H1 (cell line): ENCODE measurements around the gene NDUFA13. TPM values are rescaled to one million over a fixed set of nuclear protein-coding genes. Genes with fewer than 3 reads are reported as not detected.

Source experiments
- CTCF ChIA-PET: fragments of 300-600 bp; sonication (Branson Sonifier 250); formaldehyde crosslinking; loops from one replicate; lab custom pipeline; 2021; ENCODE audit not compliant: partially characterized antibody; lab: Charles Lee
- POLR2A ChIA-PET: fragments of 300-600 bp; sonication (Branson Sonifier 250); formaldehyde crosslinking; loops from one replicate; lab custom pipeline; 2021; ENCODE audit warnings: inconsistent platforms; ENCODE audit not compliant: partially characterized antibody; lab: Charles Lee
- DNase-seq, 2 experiments: peaks; one replicate each; pipeline versions ENCODE4 v3.0.0 to v3.0.0-alpha.2; 2010 to 2022; ENCODE audit warnings: low spot score in 2 of 2, low read depth in 1 of 2, mixed read lengths in 1 of 2
- FAIRE-seq: peaks from 2 replicates; lab custom pipeline; 2011; peaks lifted over from hg19 to GRCh38; lab: Jason Lieb, UNC
- H2AFZ ChIP-seq: 2 replicates; pipeline ENCODE4 v1.8.1; 2012; ENCODE audit warnings: low read length, inconsistent platforms
- H2AK5ac ChIP-seq: 2 replicates; pipeline ENCODE4 v1.6.1; 2013; ENCODE audit warnings: low read depth, low read length
- H2BK120ac ChIP-seq: replicated peaks from 2 replicates; pipeline ENCODE3; 2013; ENCODE audit warnings: low read depth, low read length, inconsistent platforms
- H2BK12ac ChIP-seq: 2 replicates; pipeline ENCODE4 v1.6.1; 2013; ENCODE audit warnings: low read depth, low read length
- H2BK15ac ChIP-seq: 2 replicates; pipeline ENCODE4 v1.6.1; 2013; ENCODE audit warnings: low read length
- H2BK20ac ChIP-seq: 2 replicates; pipeline ENCODE4 v1.6.1; 2013; ENCODE audit warnings: low read length
- H2BK5ac ChIP-seq: 2 replicates; pipeline ENCODE4 v1.6.1; 2013; ENCODE audit warnings: low read depth, low read length
- H3K14ac ChIP-seq: 2 replicates; pipeline ENCODE4 v1.6.1; 2013; ENCODE audit warnings: inconsistent platforms; ENCODE audit not compliant: insufficient read length
- H3K18ac ChIP-seq: 2 replicates; pipeline ENCODE4 v1.6.1; 2013; ENCODE audit warnings: low read length; ENCODE audit errors: extremely low read depth
- H3K23ac ChIP-seq: 2 replicates; pipeline ENCODE4 v1.6.1; 2013; ENCODE audit warnings: inconsistent platforms; ENCODE audit not compliant: insufficient read length
- H3K23me2 ChIP-seq: 2 replicates; pipeline ENCODE4 v1.6.1; 2013; ENCODE audit warnings: low read depth, low read length
- H3K27ac ChIP-seq: 2 replicates; pipeline ENCODE4 v1.6.1; 2011; ENCODE audit warnings: low read depth, low read length, inconsistent platforms
- H3K27me3 ChIP-seq, 4 experiments: replicated peaks in 1 of 4; 1 replicate in 1 of 4; 2 replicates in 3 of 4; pipeline versions ENCODE4 v1.6.1 to v1.8.1; 2011 to 2013; ENCODE audit warnings: low read length in 3 of 4, mild to moderate bottlenecking in 3 of 4, inconsistent platforms in 2 of 4, mixed read lengths in 2 of 4, moderate library complexity in 1 of 4; ENCODE audit not compliant: control insufficient read depth in 3 of 4, insufficient read depth in 3 of 4; ENCODE audit errors: extremely low read depth in 1 of 4
- H3K36me3 ChIP-seq, 4 experiments: 2 replicates each; pipeline versions ENCODE4 v1.6.1 to v1.8.1; 2011 to 2013; ENCODE audit warnings: mild to moderate bottlenecking in 4 of 4, low read length in 3 of 4, moderate library complexity in 2 of 4, control low read depth in 1 of 4, inconsistent platforms in 1 of 4; ENCODE audit not compliant: insufficient read depth in 4 of 4, control insufficient read depth in 2 of 4
- H3K4ac ChIP-seq: replicated peaks from 2 replicates; pipeline ENCODE3; 2013; ENCODE audit warnings: low read length, low read depth, mixed read lengths, inconsistent platforms; ENCODE audit not compliant: insufficient read length
- H3K4me1 ChIP-seq, 4 experiments: replicated peaks in 1 of 4; 1 replicate in 1 of 4; 2 replicates in 3 of 4; pipeline versions ENCODE4 v1.6.1 to v1.8.1; 2011 to 2013; ENCODE audit warnings: low read length in 3 of 4, inconsistent platforms in 2 of 4, mixed read lengths in 1 of 4; ENCODE audit not compliant: insufficient read depth in 4 of 4, control insufficient read depth in 3 of 4
- H3K4me2 ChIP-seq, 2 experiments: 2 replicates each; pipeline versions ENCODE4 v1.6.1 to v1.8.1; 2011 to 2013; ENCODE audit warnings: low read depth in 2 of 2, low read length in 2 of 2, control low read depth in 1 of 2, inconsistent platforms in 1 of 2, mild to moderate bottlenecking in 1 of 2; ENCODE audit not compliant: insufficient read depth in 1 of 2
- H3K4me3 ChIP-seq, 4 experiments: fragments of 200-600, 300-600 bp in 1 of 4; sonication (generic), shearing (Covaris generic), sonication (Bioruptor Twin) in 1 of 4; 2 replicates each; pipeline versions ENCODE4 v1.5.1 to v1.8.1; 2011 to 2016; ENCODE audit warnings: low read length in 4 of 4, low read depth in 3 of 4, control low read depth in 2 of 4, inconsistent platforms in 2 of 4, mild to moderate bottlenecking in 2 of 4, mixed read lengths in 1 of 4, moderate library complexity in 1 of 4; ENCODE audit not compliant: insufficient read depth in 2 of 4; ENCODE audit errors: extremely low read depth in 1 of 4
- H3K56ac ChIP-seq: replicated peaks from 2 replicates; pipeline ENCODE3; 2013; ENCODE audit warnings: low read depth, mild to moderate bottlenecking, mixed read lengths, low read length, inconsistent platforms; ENCODE audit not compliant: insufficient read length
- H3K79me1 ChIP-seq: 2 replicates; pipeline ENCODE4 v1.6.1; 2013; ENCODE audit warnings: low read depth, low read length, control low read depth
- H3K79me2 ChIP-seq, 2 experiments: 2 replicates each; pipeline versions ENCODE4 v1.6.1 to v1.8.1; 2012 to 2013; ENCODE audit warnings: low read length in 2 of 2, mild to moderate bottlenecking in 2 of 2, inconsistent platforms in 1 of 2; ENCODE audit not compliant: insufficient read depth in 2 of 2, control insufficient read depth in 1 of 2
- H3K9ac ChIP-seq, 4 experiments: replicated peaks in 1 of 4; 1 replicate in 1 of 4; 2 replicates in 3 of 4; pipeline versions ENCODE4 v1.6.1 to v1.8.1; 2011 to 2013; ENCODE audit warnings: low read depth in 3 of 4, low read length in 3 of 4, control low read depth in 2 of 4, mild to moderate bottlenecking in 2 of 4, moderate library complexity in 2 of 4, inconsistent platforms in 1 of 4; ENCODE audit errors: extremely low read depth in 1 of 4
- H3K9me3 ChIP-seq, 2 experiments: 2 replicates each; pipeline versions ENCODE4 v1.6.1 to v1.8.1; 2012 to 2013; ENCODE audit warnings: mild to moderate bottlenecking in 2 of 2, moderate library complexity in 2 of 2, control low read depth in 1 of 2, inconsistent platforms in 1 of 2, low read depth in 1 of 2, low read length in 1 of 2, mixed read lengths in 1 of 2; ENCODE audit not compliant: insufficient read depth in 2 of 2
- H4K20me1 ChIP-seq, 2 experiments: replicated peaks in 1 of 2; 2 replicates each; pipeline versions ENCODE3 to v1.8.1; 2011 to 2013; ENCODE audit warnings: inconsistent platforms in 2 of 2, low read length in 2 of 2, mild to moderate bottlenecking in 1 of 2; ENCODE audit not compliant: insufficient read depth in 2 of 2, control insufficient read depth in 1 of 2
- H4K5ac ChIP-seq: 2 replicates; pipeline ENCODE4 v1.6.1; 2013; ENCODE audit warnings: low read length, low read depth, mixed read lengths, inconsistent platforms; ENCODE audit not compliant: insufficient read length
- H4K8ac ChIP-seq: 2 replicates; pipeline ENCODE4 v1.8.0; 2013; ENCODE audit warnings: mild to moderate bottlenecking, moderate library complexity, low read length, inconsistent platforms; ENCODE audit not compliant: insufficient read depth; ENCODE audit errors: extremely low read depth
- H4K91ac ChIP-seq: replicated peaks from 2 replicates; pipeline ENCODE3; 2013; ENCODE audit warnings: low read length, mixed read lengths, inconsistent platforms; ENCODE audit not compliant: insufficient read length
- HDAC2 ChIP-seq, 2 experiments: fragments of 300-600 bp in 1 of 2; sonication (generic) in 1 of 2; IDR thresholded peaks; 2 replicates each; pipeline ENCODE4 v1.6.1; 2011 to 2012; ENCODE audit warnings: low read depth in 2 of 2, low read length in 2 of 2, mild to moderate bottlenecking in 2 of 2, moderate library complexity in 2 of 2, borderline replicate concordance in 1 of 2, inconsistent platforms in 1 of 2
- JUND ChIP-seq: IDR thresholded peaks from 2 replicates; pipeline ENCODE4 v1.6.1; 2011; ENCODE audit warnings: mild to moderate bottlenecking, improper control_type of control experiment, low read length
- KDM5A ChIP-seq: fragments of 200-600 bp; IDR thresholded peaks from 2 replicates; pipeline ENCODE4 v1.7.1; 2012; ENCODE audit warnings: mild to moderate bottlenecking, low read length, inconsistent platforms, mixed read lengths
- MAX ChIP-seq: IDR thresholded peaks from 2 replicates; pipeline ENCODE4 v1.6.1; 2012; ENCODE audit warnings: inconsistent platforms
- NANOG ChIP-seq: IDR thresholded peaks from 2 replicates; pipeline ENCODE4 v1.6.1; 2011; ENCODE audit warnings: low read length, low read depth, mild to moderate bottlenecking, inconsistent platforms; ENCODE audit not compliant: insufficient read depth, poor library complexity, severe bottlenecking
- POLR2A ChIP-seq, 2 experiments: IDR thresholded peaks; 1 replicate in 1 of 2; 2 replicates in 1 of 2; pipeline ENCODE4 v1.6.1; 2011; ENCODE audit warnings: low read depth in 2 of 2, low read length in 2 of 2, mild to moderate bottlenecking in 2 of 2; ENCODE audit errors: control extremely low read depth in 1 of 2
- RFX5 ChIP-seq: IDR thresholded peaks from 2 replicates; pipeline ENCODE4 v1.6.1; 2011; ENCODE audit warnings: low read depth, low read length, improper control_type of control experiment, borderline replicate concordance
- RNF2 ChIP-seq: fragments of 200-900, 300-1000 bp; sonication (generic); IDR thresholded peaks from 2 replicates; pipeline ENCODE4 v1.7.1; 2016; ENCODE audit warnings: borderline replicate concordance, low read depth, mild to moderate bottlenecking, antibody characterized with exemption, low read length; ENCODE audit not compliant: poor library complexity, severe bottlenecking; ENCODE audit errors: missing control alignments
- SIX5 ChIP-seq: IDR thresholded peaks from 2 replicates; pipeline ENCODE4 v1.6.1; 2011; ENCODE audit warnings: mild to moderate bottlenecking, low read depth, low read length
- SP4 ChIP-seq: IDR thresholded peaks from 2 replicates; pipeline ENCODE4 v1.6.1; 2012; ENCODE audit warnings: low read length, inconsistent platforms
- SRF ChIP-seq: IDR thresholded peaks from 2 replicates; pipeline ENCODE4 v1.6.1; 2011; ENCODE audit warnings: mild to moderate bottlenecking, low read depth, low read length, moderate library complexity
- TAF7 ChIP-seq: optimal IDR thresholded peaks from 2 replicates; pipeline ENCODE3; 2011; ENCODE audit warnings: low read depth, mild to moderate bottlenecking, inconsistent platforms, low read length, moderate library complexity, borderline replicate concordance
- WGBS, 2 experiments: shearing (Covaris generic) in 1 of 2; methylation state at CpG; one replicate each; pipeline versions ENCODE4 v1.1.6 to v1.1.7; 2013 to 2015; ENCODE audit warnings: low lambda C conversion rate in 2 of 2, mixed read lengths in 2 of 2, inconsistent platforms in 1 of 2, low coverage in 1 of 2, missing lambda C conversion rate in 1 of 2; ENCODE audit not compliant: insufficient replicate concordance in 2 of 2, insufficient coverage in 1 of 2, insufficient read length in 1 of 2; ENCODE audit errors: extremely low coverage in 1 of 2, missing lambda C conversion rate in 1 of 2; 5-methylcytosine and 5-hydroxymethylcytosine counted together
- polyA plus RNA-seq, 7 experiments: library from polyadenylated mRNA; depleted of rRNA in 3 of 7; stranded (reverse) in 5 of 7; unstranded in 2 of 7; fragments of >200 nt in 5 of 7; fragments of 200-250 nt in 2 of 7; gene quantifications; 1 replicate in 5 of 7; 2 replicates in 1 of 7; 4 replicates in 1 of 7; pipeline versions ENCODE4 v1.2.1 to v1.2.3, GENCODE V29; 2011 to 2013; ENCODE audit warnings: missing spikeins in 2 of 7, mixed read lengths in 2 of 7
- total RNA-seq: library from RNA; stranded (reverse); fragmentation: NEBNext Ultra II Directional; extraction: Animal tissue kit (Norgen Biotek cat#: 25700); gene quantifications from 2 replicates; pipeline ENCODE4 v1.2.1, GENCODE V29; 2021

NDUFA13 gene
- total and polyA plus RNA-seq, 2 of the 8 experiments (the other 6 are each of a cell fraction or from before 2014, with no cell fraction given) = 413 to 1,105 TPM

- Histone ChIP-seq H3K14ac (no peak overlapping the region), H3K27ac (no peak overlapping the region), H2BK20ac (no peak overlapping the region), H2BK120ac (no peak overlapping the region), H3K9ac (peak overlapping the region in 2 of 4 experiments; percentile 20 to 45; a peak in 3 of 7 replicates), H2BK12ac (no peak overlapping the region), H3K9me3 (no peaks in the 10 kb centered on the region), H4K20me1 (peaks cover 14 to 23% of the 10 kb centered on the region in 2 experiments), H3K23ac (no peak overlapping the region), H4K8ac (peak overlapping the region; percentile 86), H3K23me2 (no peaks in the 10 kb centered on the region), H3K4me1 (peaks cover 5 to 8% (median 7%) of the 10 kb centered on the region in 4 experiments), H3K4me2 (no peak overlapping the region), H3K79me1 (peaks cover 12% of the 10 kb centered on the region; the same call in 1 of the 2 replicates), H2AFZ (no peak overlapping the region), H2BK5ac (no peak overlapping the region), H2BK15ac (no peak overlapping the region), H3K4ac (no peak overlapping the region), H3K18ac (no peak overlapping the region), H3K27me3 (no peaks in the 10 kb centered on the region), H4K91ac (no peak overlapping the region), H3K56ac (no peak overlapping the region), H2AK5ac (no peak overlapping the region), H4K5ac (no peak overlapping the region), H3K79me2 (peaks cover 0 to 26% of the 10 kb centered on the region in 2 experiments; a peak in 2 of 4 replicates), H3K4me3 (no peak overlapping the region), H3K36me3 (peaks cover 9 to 34% (median 33%) of the 10 kb centered on the region in 4 experiments; a peak in 7 of 8 replicates)
- WGBS, 2 experiments = 92% methylated on average over 15 of the region's 15 CpGs; no CpG with 5 or more reads in 1 of the 2 experiments
- POLR2A ChIA-PET = no interaction called here
- FAIRE-seq (no peak), DNase-seq (no peak)
- CTCF ChIA-PET = interaction anchor here (1.6 to 9.8 kb wide), 3 partner anchors 12 to 129 kb away, joined by 5 to 146 read pairs (median 7); no protein-coding TSS in a partner anchor
- TF ChIP-seq RFX5 (no peak), HDAC2 (IDR thresholded peaks at IDR 0.05; ENCODE audit: borderline replicate concordance in 1 of 2, low read depth in 2 of 2, low read length in 2 of 2) (no peak), KDM5A (no peak), SIX5 (no peak), SP4 (no peak), TAF7 (no peak), JUND (no peak), MAX (no peak), SRF (no peak), POLR2A (IDR thresholded peaks at IDR 0.05; ENCODE audit: control extremely low read depth in 1 of 2, low read depth in 2 of 2, low read length in 2 of 2) (no peak), RNF2 (no peak), NANOG (no peak)
Measured at GRCh38 chr19:19493841-19494546, 22.0 kb upstream of the NDUFA13 start.
